GM12873 (cell line): ENCODE data around the gene TNPO2.

Experiments used
- CTCF ChIP-seq: IDR thresholded peaks from 2 replicates; pipeline ENCODE4 v1.5.1; 2012; ENCODE audit warnings: low read depth, mild to moderate bottlenecking, moderate library complexity, low read length, control low read depth; ENCODE audit not compliant: insufficient read depth; ENCODE audit errors: missing control alignments

Gene TNPO2

GRCh38 chr19:12664406-12665280 lies 59.1 kb downstream of the TNPO2 start:
- TF ChIP-seq CTCF = no peak

- no peak for TF ChIP-seq CTCF
These were observed 62.8 kb downstream of the TNPO2 start for GRCh38 chr19:12660980-12661379.

GRCh38 chr19:12657966-12658365 lies 65.8 kb downstream of the TNPO2 start:
- TF ChIP-seq CTCF = no peak

GRCh38 chr19:12656899-12657571 lies 66.7 kb downstream of the TNPO2 start:
- no peak for TF ChIP-seq CTCF

- no peak for TF ChIP-seq CTCF
These were observed 68.2 kb downstream of the TNPO2 start for GRCh38 chr19:12655546-12655945.

- no peak for TF ChIP-seq CTCF
These were observed 71.5 kb downstream of the TNPO2 start for GRCh38 chr19:12652219-12652618.

- no peak for TF ChIP-seq CTCF
These were observed 73.8 kb downstream of the TNPO2 start for GRCh38 chr19:12649941-12650340.
